ENCODE results near the gene SMIM43. TPM values are rescaled to one million over a fixed set of nuclear protein-coding genes. Genes with fewer than 3 reads are reported as not detected.
A peak's percentile ranks its signal among the peaks of the same experiment; 100 is the strongest.

Gene SMIM43
- total RNA-seq = not detected
- long read RNA-seq = 0 reads

DNA sequence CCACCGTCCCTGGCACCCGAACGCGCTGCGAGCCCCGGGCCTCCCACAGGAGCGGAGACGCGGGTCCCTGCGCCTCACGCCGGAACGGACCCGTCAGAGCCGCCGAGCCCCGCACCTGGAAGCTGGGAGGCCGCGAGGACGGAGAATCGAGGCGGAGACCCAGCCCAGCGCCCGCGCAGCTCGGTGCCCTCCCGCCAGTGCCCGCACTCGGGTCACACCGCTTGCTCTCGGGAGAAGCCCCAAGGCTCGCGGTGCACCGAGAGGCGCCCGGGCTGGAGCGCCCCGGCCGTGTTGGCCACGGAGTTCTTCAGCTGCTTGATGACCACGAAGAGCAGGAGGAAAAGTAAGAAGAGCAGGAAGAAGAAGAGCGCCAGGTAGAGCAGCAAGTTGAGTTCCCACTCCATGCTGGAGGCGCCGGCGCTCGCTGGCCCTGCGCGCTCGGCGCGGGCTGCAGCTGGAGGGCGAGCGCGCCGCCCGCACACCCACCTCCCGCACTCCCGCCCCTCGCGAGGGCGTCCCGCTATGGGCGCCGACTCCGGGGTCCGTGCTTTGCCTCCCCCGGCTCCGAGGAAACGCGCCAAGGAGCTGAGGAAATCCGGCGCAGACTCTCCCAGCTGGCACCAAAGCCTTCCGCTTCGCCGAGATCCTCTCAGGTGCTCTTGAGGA lies at the start of gene SMIM43:
SMIM43 (minus strand) TSS at position 463 of the 666 bp plus-strand sequence; CDS start at position 404, 59 bp downstream.
- intact Hi-C loops (cut with micrococcal nuclease) = no loop called here
- DNase-seq (no peak), ATAC-seq (peak; percentile 38)

DNA sequence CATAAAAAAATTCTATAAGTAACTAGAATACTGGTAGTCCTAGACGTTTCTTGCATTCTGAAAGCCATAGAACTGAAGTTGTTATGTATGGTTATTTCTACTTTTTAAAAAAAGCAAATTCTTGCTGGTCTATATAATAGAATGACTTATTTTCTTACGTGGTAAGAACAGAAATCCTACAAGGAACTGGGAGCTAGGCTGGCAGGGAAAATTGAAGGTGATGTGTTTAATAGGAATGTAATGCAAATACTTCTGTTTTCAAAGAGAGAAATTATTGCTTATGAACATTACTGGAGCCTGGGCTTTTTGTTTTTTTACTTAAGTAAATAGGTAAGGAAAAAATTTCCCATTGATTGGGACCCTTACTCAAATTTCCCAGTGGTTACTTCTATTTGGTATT lies 49.8 kb upstream of the SMIM43 start:
- intact Hi-C loops (cut with micrococcal nuclease) = no loop called here
- DNase-seq = no peak

DNA sequence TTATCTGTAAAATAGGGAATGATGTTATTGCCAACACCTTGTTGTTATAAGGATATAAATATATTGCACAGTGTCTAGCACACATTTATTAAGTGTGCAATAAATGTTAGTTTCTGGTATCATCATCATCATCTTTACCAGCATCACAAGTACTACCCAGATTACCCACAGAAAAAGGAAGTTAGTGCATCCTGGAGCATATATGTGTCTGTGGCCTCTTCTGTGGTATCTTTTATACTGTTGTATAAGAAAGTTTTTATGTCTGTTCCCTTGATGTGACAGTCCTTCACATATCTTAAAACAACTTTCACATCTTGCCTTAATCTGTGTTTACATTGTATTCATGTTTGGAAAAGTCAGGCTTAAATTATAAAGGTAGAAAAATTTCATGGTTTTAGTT lies 46.2 kb upstream of the SMIM43 start:
- no peak for ATAC-seq
- intact Hi-C loops (cut with micrococcal nuclease) = no loop called here
- no peak for DNase-seq

More for the DNA sequence above, 49.8 kb upstream of the SMIM43 start:
- ATAC-seq = no peak

DNA sequence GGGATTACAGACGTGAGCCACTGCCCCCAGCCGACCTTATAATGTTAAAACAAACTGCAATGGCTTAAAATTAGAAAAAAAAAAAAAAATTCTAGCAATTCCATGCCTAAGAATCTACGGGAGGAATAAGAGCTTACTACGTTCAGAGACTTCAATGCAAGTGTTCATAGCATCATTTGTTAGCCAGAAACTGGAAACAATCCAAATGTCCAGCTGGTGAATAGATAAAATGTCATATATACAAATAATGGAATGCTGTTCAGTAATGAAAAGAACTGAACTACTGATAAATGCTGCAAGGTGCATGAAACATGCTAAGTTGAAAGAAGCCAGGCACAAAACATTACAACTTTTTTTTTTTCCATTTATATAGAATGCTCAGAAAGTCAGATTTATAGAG lies 41.4 kb upstream of the SMIM43 start:
- DNase-seq (no peak), ATAC-seq (no peak)
- intact Hi-C loops (cut with micrococcal nuclease) = no loop called here

DNA sequence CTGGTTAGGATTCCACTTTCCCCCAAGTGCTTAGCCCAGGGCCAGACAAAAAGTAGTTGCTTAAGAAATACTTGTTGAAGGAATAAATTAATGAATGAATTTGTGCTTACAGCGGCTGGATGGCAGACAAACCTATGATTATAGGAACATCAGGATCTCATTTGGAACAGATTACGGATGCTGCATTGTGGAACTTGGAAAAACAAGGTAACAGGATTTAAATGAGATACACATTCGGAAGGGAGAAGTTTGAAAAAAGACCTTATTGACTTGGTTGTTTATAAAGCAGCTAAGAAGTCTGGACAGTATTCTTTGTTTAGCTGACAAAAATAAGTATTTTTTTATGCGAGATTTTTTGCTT lies 36.7 kb upstream of the SMIM43 start:
- ATAC-seq = no peak
- DNase-seq = no peak
- intact Hi-C loops (cut with micrococcal nuclease) = no loop called here

DNA sequence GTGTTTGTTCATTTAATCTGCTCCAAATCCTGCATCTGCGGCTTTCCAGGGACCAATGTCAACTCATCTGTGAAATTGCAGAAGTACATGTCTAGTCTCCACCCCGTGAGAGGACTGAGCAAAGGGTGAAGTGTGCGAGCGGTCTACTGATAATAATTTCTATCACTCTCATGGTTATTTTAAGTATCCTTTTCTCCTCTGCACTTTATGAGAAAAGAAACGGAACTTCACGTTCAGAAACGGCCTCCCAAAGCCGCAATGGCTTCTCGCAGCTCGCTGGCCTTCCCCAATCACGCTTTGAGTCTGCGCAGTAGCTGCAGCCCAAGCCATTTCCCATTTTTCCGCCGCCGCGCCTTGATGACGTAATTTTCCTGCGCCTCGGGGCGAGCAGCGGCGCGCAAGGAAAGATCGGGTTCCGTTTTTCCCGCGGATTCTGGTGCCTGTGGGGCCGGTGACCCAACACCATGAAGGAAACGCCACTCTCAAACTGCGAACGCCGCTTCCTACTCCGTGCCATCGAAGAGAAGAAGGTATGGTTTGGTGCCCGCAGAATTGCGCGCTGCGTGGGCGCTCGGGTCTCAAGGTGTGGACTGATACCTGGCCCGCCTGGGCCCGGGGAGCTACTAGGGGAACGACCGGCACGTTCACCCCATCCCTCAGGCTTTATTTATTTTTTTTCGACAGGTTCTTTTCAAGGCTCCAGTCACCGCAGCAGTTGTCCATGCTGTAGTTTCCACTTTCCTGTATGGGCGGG lies 36.2 kb upstream of the SMIM43 start, which contains the start of gene EXOSC9:
EXOSC9 (plus strand) TSS at position 363 of the 754 bp plus-strand sequence; CDS start at position 465, 102 bp downstream.
- ATAC-seq = peak; percentile 99
- peak; percentile 94 for DNase-seq
- intact Hi-C loops (cut with micrococcal nuclease) = no loop called here

DNA sequence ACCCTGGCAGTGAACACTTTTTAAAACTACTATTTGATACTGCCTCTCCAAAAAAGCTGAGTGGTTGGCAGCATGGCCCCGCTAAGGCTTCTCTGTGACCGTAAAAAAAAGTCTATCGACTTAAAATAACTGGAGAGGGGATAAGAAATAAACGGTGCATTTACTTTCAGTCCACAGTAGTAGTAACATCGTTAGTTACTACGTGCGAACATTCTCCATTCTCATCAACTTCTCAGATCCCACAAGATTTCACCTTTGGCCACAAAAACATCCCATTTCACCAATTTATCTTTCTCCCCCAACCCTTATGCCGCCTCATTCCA lies 35.6 kb upstream of the SMIM43 start:
- ATAC-seq (peak; percentile 27), DNase-seq (no peak)
- intact Hi-C loops (cut with micrococcal nuclease) = no loop called here

DNA sequence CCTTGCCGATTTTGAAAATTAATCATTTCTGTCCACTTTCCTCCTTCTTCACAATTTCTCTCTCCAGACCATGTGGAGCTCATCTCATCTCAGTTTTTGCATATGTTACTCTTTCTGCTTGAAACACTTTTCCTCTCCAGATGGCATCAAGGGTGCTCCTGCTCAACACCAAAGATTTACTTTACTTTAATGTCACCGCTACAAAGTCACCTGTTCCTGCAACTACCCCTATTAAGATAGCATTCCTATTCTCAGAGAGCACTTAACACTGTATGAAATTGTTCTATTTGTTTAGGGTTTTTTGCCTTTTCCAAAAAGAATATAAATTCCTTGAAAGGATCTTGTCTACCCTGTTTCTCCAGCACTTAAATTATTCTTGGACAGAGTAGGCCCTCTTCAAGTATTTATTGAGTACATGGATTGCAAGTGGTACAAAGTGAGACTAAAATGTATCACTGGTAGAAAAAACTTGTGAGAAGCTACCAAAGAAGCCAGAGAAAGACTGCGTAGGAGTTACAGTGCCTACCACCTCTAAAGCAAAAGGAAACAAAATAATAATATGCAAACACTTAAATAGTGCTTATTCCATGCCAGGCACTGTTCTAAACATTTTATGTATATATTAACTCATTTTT lies 35.0 kb upstream of the SMIM43 start:
- ATAC-seq = no peak
- DNase-seq = no peak
- intact Hi-C loops (cut with micrococcal nuclease) = no loop called here

DNA sequence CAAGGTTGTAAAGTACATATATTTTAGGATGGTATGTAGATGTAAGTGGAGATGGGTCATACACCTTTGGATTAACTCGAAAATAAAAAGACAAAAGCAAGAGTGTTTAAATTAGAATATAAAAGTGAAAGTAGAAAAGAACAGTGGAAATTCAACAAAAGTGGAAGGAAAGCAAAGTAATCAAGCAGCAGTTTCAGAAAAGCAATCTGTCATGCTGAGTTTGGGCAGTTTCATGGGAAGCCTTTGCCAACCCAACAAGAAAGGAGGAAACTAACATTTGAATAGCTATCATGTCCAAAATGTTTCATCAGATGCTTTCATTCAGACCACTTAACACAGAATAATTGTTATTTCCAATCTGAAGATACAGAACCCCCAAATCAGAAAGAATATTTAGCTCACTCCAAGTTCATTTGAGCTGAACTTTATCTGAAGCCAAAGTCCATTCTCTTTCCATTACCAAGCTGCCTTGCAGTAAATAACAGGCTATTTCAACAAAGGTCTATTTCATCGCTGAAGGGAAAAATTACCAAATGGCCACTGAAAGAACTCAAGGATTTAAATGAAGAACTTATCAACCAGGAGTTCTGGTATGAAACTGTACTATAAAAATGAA lies 34.4 kb upstream of the SMIM43 start:
- ATAC-seq (no peak), DNase-seq (no peak)
- intact Hi-C loops (cut with micrococcal nuclease) = no loop called here

DNA sequence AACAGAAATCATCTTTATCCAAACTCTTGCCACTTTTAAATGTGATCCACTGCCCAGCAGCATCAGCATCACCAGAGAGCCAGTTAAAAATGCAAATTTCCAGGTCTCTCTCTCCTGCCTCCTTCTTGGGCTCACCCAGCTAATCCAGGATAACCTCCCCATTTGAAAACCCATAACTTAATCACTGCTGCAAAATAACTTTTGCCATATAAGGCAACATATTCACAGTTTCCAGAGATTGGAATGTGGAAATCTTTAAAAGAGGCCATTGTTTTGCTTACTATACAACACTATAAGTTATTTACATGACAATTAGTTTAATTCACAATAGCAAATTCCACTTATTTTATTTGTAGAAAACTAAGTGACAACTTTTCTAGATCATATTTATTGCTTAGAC lies 31.3 kb upstream of the SMIM43 start:
- intact Hi-C loops (cut with micrococcal nuclease) = no loop called here
- no peak for ATAC-seq
- DNase-seq = no peak

DNA sequence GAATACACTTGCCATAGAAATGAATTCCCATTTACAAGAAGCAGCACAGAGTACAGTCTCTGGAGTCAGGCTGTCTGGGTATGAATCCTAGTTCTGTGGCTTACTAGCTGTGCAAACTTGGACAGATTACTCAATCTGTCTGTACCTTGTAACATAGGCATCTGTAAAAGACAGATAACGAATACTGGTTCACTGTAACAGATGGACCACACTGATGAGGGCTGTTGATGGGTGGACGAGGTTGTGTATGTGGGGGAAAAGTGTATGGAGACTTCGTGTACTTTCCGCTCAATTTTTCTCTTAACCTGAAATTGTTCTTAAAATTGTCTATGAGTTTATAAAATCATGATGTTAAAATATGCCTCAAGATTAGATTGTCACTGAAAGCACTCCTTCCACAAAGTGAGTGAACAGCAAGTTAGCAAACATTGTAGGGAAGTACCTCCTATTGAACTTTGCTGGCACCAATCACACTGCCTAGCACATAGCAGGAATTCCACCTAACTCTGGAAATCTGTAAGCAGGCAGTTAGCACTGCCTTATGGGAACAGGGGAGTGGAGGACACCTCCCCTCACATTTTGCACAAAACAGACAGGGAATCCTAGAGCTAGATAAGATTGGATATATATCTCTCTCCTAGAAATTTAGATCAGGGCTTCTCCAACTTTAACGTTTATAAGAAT lies 29.7 kb upstream of the SMIM43 start:
- DNase-seq (no peak), ATAC-seq (no peak)
- intact Hi-C loops (cut with micrococcal nuclease) = no loop called here

DNA sequence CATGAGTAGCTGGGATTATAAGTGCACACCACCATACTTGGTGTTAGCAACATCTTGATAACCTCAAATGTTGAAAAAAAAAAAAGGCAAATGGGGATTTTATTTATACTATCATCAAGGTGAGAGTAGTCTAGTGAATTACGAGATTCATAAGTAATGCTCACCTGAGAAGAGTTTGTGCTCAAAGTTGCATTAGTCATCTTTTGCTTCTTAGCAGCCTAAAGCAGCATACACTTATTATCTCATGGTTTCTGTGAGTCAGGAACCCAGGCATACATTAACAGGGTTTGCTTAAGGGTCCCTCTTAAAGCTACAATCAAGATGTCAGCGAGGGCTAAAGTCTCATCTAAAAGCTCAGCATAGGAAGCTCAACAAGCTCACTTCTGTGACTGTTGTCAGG lies 28.0 kb upstream of the SMIM43 start:
- ATAC-seq = no peak
- intact Hi-C loops (cut with micrococcal nuclease) = no loop called here
- no peak for DNase-seq

DNA sequence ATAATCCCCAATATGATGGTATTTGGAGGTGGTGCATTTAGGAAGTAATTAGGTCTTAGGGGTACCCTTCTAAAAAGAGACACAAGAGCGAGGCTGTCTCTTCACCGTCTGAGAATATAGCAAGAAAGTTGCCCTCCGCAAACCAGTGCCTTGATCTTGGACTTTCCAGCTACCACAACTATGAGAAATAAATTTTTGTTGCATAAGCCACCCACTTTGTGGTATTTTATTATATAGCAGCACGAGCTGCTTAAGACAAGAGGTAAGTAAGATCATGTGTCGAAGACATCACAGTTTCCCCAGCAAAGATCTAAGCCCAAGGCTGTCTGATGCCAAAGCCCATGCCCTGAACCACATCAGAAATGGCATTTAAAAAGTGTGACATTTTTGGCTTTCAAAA lies 26.5 kb upstream of the SMIM43 start:
- intact Hi-C loops (cut with micrococcal nuclease) = no loop called here
- ATAC-seq (no peak), DNase-seq (no peak)

DNA sequence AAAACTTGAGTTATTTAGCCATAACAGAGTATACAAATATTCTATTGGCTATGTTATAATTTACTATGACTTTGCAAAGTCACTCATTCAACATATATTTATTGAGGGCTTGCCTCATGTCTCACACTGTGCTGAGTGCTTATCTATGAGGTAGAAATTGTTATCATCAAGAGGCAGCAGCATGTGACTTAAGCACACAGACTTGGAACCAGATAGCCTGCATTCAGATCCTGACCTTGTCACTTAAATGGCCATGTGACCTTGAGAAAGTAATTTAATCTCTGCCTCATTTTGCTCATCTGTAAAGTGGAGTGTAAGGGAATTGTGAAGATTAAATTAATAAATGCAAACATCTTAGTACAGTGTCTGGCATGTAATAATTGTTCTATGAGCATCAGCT lies 26.0 kb upstream of the SMIM43 start:
- no peak for ATAC-seq
- intact Hi-C loops (cut with micrococcal nuclease) = no loop called here

DNA sequence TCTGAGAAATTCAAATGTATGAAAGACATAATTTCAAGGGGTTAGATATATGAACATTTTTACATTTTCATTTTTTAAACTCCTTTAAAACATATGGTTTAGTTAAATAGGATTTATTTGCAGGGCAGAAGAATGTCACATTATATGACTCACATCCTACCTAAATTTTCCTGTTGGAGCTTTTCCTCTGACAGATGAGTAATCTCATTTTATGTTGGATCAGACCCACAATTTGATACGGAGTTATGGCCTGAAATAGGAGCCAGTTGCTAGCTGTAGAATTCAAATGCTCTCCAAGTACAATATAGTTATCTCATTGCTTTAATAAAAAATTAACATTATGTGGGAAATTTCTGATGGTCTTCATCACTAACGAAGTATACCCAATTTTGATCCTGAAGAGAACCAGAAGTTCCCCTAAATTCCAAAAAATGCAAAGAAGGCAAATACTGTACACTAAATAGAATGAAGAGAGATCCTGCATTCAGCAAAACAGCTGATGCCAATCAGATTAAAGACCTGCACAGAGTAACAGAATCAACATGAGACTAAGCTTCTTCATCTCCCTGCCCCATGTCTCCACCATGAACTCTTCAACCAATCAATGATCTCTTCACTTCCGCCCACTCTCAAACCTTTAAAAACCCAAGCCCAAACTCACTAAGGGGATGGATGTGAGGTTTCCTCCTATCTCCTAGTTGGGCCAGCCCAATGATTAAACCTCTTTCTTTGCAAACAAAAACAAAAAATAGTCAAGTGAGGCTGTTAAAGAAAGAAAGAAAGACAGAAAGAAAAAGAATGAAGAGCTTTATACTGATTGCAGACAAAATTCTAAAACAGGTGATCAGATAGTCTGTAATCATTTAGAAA lies 25.2 kb upstream of the SMIM43 start:
- intact Hi-C loops (cut with micrococcal nuclease) = no loop called here
- DNase-seq = no peak
- ATAC-seq = no peak

More for the DNA sequence above, 26.0 kb upstream of the SMIM43 start:
- no peak for DNase-seq

DNA sequence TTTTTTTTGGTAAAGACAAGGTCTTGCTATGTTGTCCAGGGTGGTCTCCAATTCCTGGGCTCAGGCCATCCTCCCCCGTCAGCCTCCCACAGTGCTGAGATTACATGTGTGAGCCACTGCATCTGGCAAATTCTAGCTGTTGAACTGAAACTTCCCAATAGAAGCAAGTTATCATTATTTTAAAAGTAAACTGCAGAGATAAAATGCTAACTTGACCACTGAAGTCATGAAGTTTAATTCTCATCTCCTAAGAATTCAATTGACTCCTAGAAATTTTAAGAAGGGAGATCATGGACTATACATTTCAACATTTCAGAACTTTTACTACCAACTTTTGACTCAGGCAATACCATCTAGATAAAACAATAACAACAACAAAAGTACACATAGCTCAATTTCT lies 24.5 kb upstream of the SMIM43 start:
- no peak for DNase-seq
- ATAC-seq = no peak
- intact Hi-C loops (cut with micrococcal nuclease) = no loop called here

DNA sequence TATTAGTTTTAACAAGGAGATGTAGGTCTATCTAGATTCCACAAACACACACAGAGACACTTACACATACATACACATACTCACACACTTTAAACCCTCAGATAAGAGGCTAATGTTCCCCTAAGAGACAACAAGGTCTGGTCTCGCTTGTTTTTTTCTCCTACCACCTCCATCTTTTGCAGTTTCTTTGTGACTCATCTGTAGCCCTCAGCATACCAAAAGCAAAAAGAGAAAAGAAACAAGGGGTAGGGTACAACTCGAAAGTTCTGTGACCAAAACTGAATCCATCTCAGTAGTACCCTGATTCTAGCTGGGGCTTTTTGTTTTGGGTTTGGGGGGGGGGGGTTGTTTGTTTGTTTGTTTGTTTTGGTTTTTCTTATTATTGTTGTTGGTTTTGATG lies 23.9 kb upstream of the SMIM43 start:
- ATAC-seq (no peak), DNase-seq (no peak)
- intact Hi-C loops (cut with micrococcal nuclease) = no loop called here

DNA sequence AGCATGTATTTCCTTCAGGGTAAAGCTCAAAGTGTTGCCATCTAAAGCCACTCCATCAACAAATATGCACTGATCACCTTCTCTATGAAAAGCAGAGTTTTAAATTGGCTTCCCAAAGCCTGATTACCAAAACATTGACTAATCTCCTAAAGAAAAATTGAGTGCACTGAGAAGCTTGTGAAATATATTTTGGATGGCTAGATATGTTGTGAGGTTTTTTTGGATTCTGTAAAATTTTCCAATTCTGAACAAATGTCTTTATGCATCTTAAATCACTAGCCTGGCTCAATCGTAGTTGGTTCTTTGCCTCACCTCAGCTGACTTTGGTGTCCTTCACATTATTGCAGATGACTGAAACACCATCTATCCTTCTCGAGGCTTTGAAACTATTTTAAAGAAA lies 21.3 kb upstream of the SMIM43 start:
- ATAC-seq (no peak), DNase-seq (no peak)
- intact Hi-C loops (cut with micrococcal nuclease) = no loop called here

DNA sequence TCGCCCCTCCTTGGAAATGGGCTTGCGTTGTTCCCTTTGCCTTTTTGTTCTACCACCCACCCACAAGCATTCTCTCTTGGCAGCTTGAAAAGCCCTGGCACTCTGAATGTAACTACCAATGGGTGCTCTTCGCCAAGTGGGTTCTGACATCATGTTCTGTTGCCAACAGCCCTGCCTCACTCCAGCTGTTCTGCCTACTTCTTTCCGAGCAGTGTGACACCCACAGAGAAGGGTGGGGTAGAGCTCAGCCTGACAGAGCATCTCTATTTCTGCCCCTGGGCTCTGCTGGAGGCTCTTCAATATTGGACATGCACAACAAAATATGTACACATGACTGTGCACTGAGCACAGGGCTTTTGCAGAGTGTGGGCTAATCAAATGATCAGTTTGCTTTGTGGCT lies 20.5 kb upstream of the SMIM43 start:
- ATAC-seq (peak; percentile 66), DNase-seq (no peak)
- intact Hi-C loops (cut with micrococcal nuclease) = no loop called here
